NCI-H1436 (cell line): Measurements from ENCODE around the gene PGM2L1.

ENCODE experiments used
- DNase-seq: peaks from one replicate; lab custom pipeline; 2025; lab: John Stamatoyannopoulos, UW

The PGM2L1 gene

DNA sequence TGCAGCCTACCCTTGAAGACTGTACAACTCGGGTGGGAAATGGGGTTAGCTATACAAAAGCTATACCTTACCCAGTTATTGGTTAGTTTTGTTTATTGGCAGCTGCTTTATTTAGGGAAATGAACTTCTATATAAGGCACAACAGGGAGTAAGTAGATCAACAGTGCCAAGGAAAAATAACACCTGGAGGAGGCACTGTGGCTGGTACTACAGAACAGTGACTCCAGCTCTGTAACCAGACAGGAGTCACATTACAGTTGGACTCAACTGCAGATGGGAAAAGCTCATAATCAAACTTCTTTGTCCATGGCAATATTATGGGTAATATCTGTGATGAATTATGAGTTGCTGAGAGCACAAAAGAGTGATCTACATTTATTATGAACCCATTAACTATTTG is 100.7 kb downstream of the PGM2L1 start:
- no peak for DNase-seq

DNA sequence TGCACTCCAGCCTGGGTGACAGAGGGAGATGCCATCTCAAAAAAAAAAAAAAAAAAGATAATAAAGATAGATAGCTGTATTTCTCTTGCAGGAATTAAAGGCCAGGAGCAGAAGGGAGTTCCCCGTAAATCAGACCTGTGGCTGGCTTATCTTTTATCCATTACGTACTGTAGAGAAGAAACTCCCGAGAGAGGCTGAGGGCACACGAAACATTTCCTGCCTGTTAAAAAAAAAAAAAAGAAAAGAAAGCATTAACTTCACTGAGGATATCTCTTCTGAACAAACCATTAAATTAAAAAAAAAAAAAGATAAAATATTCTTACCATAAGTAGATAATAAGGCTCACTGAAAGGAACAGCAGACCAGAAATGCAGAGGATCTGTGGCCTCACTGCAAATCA is 109.3 kb downstream of the PGM2L1 start:
- no peak for DNase-seq

DNA sequence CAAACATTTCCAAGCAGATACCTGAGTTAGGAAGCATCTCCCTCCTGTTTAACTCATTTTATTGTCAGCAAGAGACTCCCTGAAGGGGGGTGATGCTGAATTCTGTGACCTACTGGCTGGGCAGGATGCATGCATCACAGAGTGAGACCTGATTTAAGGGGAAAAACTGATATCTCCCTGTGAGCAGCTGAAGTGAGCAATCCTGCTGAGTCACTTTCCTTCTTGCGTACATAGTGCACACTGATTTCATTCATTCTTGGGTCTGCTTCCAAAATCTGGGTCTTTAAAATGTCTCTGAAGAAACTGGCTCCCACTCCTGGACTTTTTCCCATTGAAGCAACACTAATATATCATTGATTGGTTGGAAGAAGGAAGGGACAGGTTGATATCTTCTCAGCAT is 110.1 kb downstream of the PGM2L1 start:
- DNase-seq, result no peak

DNA sequence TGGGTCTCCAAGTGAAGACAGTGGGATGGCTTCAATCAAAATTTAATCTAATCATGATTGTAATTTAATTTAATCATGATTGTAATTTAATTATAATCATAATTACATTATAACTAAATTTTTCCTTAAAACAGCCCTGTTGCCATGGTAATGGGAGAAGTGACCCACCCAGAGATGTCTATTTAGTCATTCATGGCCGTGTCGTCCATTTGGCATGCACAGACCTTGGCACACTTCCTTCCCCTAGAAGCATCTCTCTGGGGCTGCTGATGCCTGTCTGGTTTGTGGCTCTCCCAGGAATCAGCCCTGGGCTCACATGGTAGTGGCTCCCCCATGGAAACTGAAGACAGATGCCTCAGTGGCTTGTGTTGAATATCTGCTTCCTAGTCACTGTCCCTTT is 113.8 kb downstream of the PGM2L1 start:
- DNase-seq, result no peak

DNA sequence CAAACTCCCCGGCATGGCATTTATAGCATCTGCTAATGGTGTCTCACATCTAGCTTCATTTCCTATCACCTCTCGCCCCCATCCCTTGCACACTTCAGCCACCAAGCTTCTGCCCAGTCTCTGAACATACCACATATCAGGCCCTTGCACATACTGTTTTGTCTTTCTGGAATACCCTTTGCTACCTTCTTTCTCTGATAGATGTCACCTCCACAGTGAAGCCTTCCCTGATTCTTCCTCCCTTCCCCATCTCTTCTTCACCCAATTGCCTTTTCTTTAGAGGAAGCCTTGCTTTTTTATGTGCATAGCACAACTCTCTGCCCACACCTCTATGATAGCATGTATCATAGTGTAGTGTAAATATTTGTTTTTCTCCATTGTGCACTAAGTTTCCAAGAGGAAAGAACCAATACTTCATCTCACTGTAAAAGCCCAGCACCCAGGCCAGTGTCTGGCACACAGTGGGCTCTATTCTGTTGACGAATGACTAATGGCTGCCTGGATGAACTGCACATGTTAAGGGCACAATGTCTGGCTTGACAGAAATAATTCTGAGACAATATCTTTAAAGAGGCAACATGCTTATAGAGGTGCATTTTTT is 114.6 kb downstream of the PGM2L1 start:
- DNase-seq, result no peak

DNA sequence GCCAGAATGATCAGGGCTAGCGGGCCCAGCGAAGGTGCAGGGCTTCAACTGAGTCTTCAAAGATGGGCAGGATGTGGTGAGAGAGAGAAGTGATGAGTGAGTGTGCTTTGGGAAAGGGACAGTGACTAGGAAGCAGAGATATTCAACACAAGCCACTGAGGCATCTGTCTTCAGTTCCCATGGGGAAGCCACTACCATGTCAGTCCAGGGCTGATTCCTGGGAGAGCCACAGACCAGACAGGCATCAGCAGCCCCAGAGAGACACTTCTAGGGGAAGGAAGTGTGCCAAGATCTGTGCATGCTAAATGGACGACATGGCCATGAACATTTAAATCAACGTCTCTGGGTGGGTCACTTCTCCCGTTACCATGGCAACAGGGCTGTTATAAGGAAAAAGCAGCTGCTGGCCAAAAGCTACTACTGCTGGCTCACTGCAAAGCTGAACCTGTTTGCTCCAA is 115.3 kb downstream of the PGM2L1 start:
- no peak for DNase-seq

DNA sequence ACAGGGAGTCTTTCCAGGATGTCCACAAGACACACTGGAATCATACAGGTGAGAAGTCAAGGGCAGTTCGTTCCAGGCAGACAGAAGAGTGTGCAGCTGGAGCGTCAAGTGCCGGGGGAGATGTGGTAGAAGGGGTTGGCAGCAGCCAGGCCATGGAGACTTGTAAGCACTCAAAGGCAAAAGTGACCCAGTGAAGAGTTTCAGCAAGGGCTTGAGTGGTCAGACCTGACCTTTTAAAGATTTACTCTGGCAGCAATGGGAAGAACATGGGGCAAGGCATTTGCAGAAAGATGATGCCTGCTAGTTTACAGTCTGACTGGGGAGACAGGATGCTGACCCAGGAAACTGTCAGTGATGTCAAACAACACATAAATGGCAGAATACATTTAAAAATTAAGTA is 115.8 kb downstream of the PGM2L1 start:
- DNase-seq, result no peak

DNA sequence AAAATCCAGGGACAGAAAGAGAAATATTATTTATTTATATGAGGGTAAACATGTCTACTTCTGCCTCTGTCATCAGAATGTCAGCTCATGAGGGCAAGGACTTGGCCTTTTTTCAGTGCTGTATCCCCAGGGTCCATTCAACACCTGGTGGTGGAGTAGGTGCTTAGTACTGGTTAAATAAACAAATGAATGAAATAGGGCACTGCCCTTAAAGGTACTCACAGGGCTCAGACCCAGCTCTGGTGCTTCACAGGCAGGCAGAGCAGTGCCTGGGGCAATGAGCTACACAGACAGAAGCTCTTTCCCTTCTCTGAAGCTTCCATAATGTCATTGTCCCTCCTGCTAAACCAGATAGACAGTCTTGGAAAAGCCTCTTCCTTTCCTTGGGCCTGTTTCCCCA is 117.7 kb downstream of the PGM2L1 start:
- DNase-seq, result no peak
